Measurements from ENCODE around the gene MRPS16. TPM values are rescaled to one million over a fixed set of nuclear protein-coding genes. Genes with fewer than 3 reads are reported as not detected.

MRPS16 gene
- total and polyA plus RNA-seq, 9 of the 15 experiments (the other 6 are each of a cell fraction or from before 2014, with no cell fraction given): 65.0 to 239 (median 146) TPM

GRCh38 chr10:73244866-73245477 lies 7.5 kb downstream of the MRPS16 start (continued):
- TF ChIP-seq MBD2 (IDR thresholded peaks at IDR 0.05; ENCODE audit: borderline replicate concordance, low read depth) (peak; percentile 68), ETV1 (tag; conservative IDR thresholded peaks at IDR 0.05; ENCODE audit: low read depth) (peak; percentile 96), FOXK1 (CRISPR knock-in tag; IDR thresholded peaks at IDR 0.05; ENCODE audit: borderline replicate concordance) (no peak), ZNF354B (CRISPR knock-in tag; IDR thresholded peaks at IDR 0.05) (no peak), SP1 (CRISPR knock-in tag; IDR thresholded peaks at IDR 0.05) (no peak), NR3C1 (CRISPR knock-in tag; IDR thresholded peaks at IDR 0.05) (no peak), MTA2 (IDR thresholded peaks at IDR 0.05; ENCODE audit: low read depth) (peak; percentile 87), HDAC8 (tag; IDR thresholded peaks at IDR 0.05) (no peak), FOXJ3 (CRISPR knock-in tag; IDR thresholded peaks at IDR 0.05) (no peak), BHLHE40 (IDR thresholded peaks at IDR 0.05; ENCODE audit: low read length) (peak; percentile 53; the same call in 1 of the 2 replicates), POLR3A (IDR thresholded peaks at IDR 0.05; ENCODE audit: borderline replicate concordance, extremely low read depth, insufficient read depth, insufficient read length) (no peak), ZNF717 (CRISPR knock-in tag; IDR thresholded peaks at IDR 0.05) (no peak), ZNF224 (CRISPR knock-in tag; IDR thresholded peaks at IDR 0.05) (no peak), WHSC1 (IDR thresholded peaks at IDR 0.05; ENCODE audit: low read length) (no peak), CTBP1 (IDR thresholded peaks at IDR 0.05; ENCODE audit: borderline replicate concordance) (peak; percentile 73), HIVEP1 (CRISPR knock-in tag; IDR thresholded peaks at IDR 0.05) (no peak), FOSL1 (tag; conservative IDR thresholded peaks at IDR 0.05) (peak; percentile 45; the same call in 1 of the 2 replicates), DPF2 (IDR thresholded peaks at IDR 0.05) (peak; percentile 97), ZNF699 (CRISPR knock-in tag; IDR thresholded peaks at IDR 0.05; ENCODE audit: insufficient replicate concordance) (no peak), NR4A1 (CRISPR knock-in tag; IDR thresholded peaks at IDR 0.05) (no peak), NR4A1 (tag; IDR thresholded peaks at IDR 0.05) (no peak), GATA2 (CRISPR knock-in tag; IDR thresholded peaks at IDR 0.05) (peak; percentile 72), HCFC1 (IDR thresholded peaks at IDR 0.05; ENCODE audit: low read depth, low read length) (peak; percentile 8; the same call in 1 of the 2 replicates), PCBP1 (IDR thresholded peaks at IDR 0.05; ENCODE audit: low read depth, low read length, poor library complexity, severe bottlenecking) (no peak), PHB2 (IDR thresholded peaks at IDR 0.05; ENCODE audit: low read depth) (peak; percentile 83), SUPT5H (IDR thresholded peaks at IDR 0.05) (peak; percentile 42; the same call in 1 of the 2 replicates), NCOA6 (IDR thresholded peaks at IDR 0.05) (no peak), EP300 (IDR thresholded peaks at IDR 0.05; ENCODE audit: low read length) (peak; percentile 95)
- TF ChIP-seq, protein P1, sequence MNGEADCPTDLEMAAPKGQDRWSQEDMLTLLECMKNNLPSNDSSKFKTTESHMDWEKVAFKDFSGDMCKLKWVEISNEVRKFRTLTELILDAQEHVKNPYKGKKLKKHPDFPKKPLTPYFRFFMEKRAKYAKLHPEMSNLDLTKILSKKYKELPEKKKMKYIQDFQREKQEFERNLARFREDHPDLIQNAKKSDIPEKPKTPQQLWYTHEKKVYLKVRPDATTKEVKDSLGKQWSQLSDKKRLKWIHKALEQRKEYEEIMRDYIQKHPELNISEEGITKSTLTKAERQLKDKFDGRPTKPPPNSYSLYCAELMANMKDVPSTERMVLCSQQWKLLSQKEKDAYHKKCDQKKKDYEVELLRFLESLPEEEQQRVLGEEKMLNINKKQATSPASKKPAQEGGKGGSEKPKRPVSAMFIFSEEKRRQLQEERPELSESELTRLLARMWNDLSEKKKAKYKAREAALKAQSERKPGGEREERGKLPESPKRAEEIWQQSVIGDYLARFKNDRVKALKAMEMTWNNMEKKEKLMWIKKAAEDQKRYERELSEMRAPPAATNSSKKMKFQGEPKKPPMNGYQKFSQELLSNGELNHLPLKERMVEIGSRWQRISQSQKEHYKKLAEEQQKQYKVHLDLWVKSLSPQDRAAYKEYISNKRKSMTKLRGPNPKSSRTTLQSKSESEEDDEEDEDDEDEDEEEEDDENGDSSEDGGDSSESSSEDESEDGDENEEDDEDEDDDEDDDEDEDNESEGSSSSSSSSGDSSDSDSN (IDR thresholded peaks at IDR 0.05; ENCODE audit: borderline replicate concordance in 1 of 2, low read depth in 2 of 2, low read length in 2 of 2): peak; percentile 55 to 64; a peak in 1 of 4 replicates
- TF ChIP-seq, protein P2, sequence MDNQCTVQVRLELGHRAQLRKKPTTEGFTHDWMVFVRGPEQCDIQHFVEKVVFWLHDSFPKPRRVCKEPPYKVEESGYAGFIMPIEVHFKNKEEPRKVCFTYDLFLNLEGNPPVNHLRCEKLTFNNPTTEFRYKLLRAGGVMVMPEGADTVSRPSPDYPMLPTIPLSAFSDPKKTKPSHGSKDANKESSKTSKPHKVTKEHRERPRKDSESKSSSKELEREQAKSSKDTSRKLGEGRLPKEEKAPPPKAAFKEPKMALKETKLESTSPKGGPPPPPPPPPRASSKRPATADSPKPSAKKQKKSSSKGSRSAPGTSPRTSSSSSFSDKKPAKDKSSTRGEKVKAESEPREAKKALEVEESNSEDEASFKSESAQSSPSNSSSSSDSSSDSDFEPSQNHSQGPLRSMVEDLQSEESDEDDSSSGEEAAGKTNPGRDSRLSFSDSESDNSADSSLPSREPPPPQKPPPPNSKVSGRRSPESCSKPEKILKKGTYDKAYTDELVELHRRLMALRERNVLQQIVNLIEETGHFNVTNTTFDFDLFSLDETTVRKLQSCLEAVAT (IDR thresholded peaks at IDR 0.05): peak; percentile 13 to 43; a peak in 2 of 4 replicates
